CD4-positive, alpha-beta memory T cell (primary cell): ENCODE data around the gene CYBA. TPM values are rescaled to one million over a fixed set of nuclear protein-coding genes. Genes with fewer than 3 reads are reported as not detected.

Experiments
- CTCF ChIA-PET: fragments of 350-600 bp; sonication (Branson Sonifier 250); formaldehyde crosslinking; loops from one replicate; lab custom pipeline; 2021; ENCODE audit warnings: inconsistent platforms; ENCODE audit not compliant: partially characterized antibody; lab: Charles Lee
- POLR2A ChIA-PET: fragments of 350-600 bp; sonication (Branson Sonifier 250); formaldehyde crosslinking; loops from one replicate; lab custom pipeline; 2021; ENCODE audit not compliant: partially characterized antibody; lab: Charles Lee
- DNase-seq, 5 donors: peaks; one replicate each; pipeline versions ENCODE4 v3.0.0 to v3.0.0-alpha.2; 2020 to 2022; ENCODE audit warnings: mixed read lengths in 1 of 5
- H3K27ac ChIP-seq: one replicate; pipeline ENCODE4 v1.7.0; 2013; ENCODE audit warnings: low read depth, low read length
- H3K27me3 ChIP-seq: 2 replicates; pipeline ENCODE4 v1.7.0; 2013; ENCODE audit warnings: mild to moderate bottlenecking, low read length, moderate library complexity; ENCODE audit not compliant: insufficient read depth
- H3K36me3 ChIP-seq: 2 replicates; pipeline ENCODE4 v1.7.0; 2013; ENCODE audit warnings: mild to moderate bottlenecking, low read length, moderate library complexity; ENCODE audit not compliant: insufficient read depth
- H3K4me1 ChIP-seq: 2 replicates; pipeline ENCODE4 v1.7.0; 2013; ENCODE audit warnings: mild to moderate bottlenecking, low read length, moderate library complexity; ENCODE audit not compliant: insufficient read depth
- H3K4me3 ChIP-seq, 2 donors: one replicate each; pipeline ENCODE4 v1.7.0; 2013; ENCODE audit warnings: low read length in 2 of 2, mild to moderate bottlenecking in 1 of 2
- H3K9me3 ChIP-seq, 2 donors: one replicate each; pipeline ENCODE4 v1.7.0; 2013; ENCODE audit warnings: low read length in 2 of 2, control low read depth in 1 of 2; ENCODE audit not compliant: control insufficient read depth in 1 of 2
- H3K27ac Mint-ChIP-seq, 7 donors: one replicate each; pipeline ENCODE4 v1.8.0; 2020 to 2021; ENCODE audit warnings: mixed read lengths in 7 of 7, mild to moderate bottlenecking in 6 of 7, inconsistent platforms in 3 of 7, moderate library complexity in 3 of 7
- H3K27me3 Mint-ChIP-seq, 2 donors: one replicate each; pipeline ENCODE4 v1.8.0; 2020 to 2021; ENCODE audit warnings: mixed read lengths in 2 of 2
- H3K36me3 Mint-ChIP-seq, 2 donors: one replicate each; pipeline ENCODE4 v1.8.0; 2020 to 2021; ENCODE audit warnings: mixed read lengths in 2 of 2, inconsistent platforms in 1 of 2, mild to moderate bottlenecking in 1 of 2
- H3K4me1 Mint-ChIP-seq, 4 donors: one replicate each; pipeline ENCODE4 v1.8.0; 2020 to 2021; ENCODE audit warnings: mixed read lengths in 4 of 4, mild to moderate bottlenecking in 1 of 4
- H3K4me3 Mint-ChIP-seq, 8 donors: one replicate each; pipeline ENCODE4 v1.8.0; 2020 to 2021; ENCODE audit warnings: mixed read lengths in 8 of 8, mild to moderate bottlenecking in 7 of 8, moderate library complexity in 6 of 8, inconsistent platforms in 3 of 8
- H3K9me3 Mint-ChIP-seq, 8 donors: one replicate each; pipeline ENCODE4 v1.8.0; 2020 to 2021; ENCODE audit warnings: mixed read lengths in 8 of 8, mild to moderate bottlenecking in 5 of 8, inconsistent platforms in 3 of 8, moderate library complexity in 1 of 8
- intact Hi-C: fragments of 100-400 bp; cut with micrococcal nuclease; formaldehyde crosslinking; loops from one replicate; pipeline ENCODE4 v1.15.1; 2023
- polyA plus RNA-seq, 2 donors: library from polyadenylated mRNA; unstranded; fragments of 300-500 nt; fragmentation: Illumina TruSeq; gene quantifications; one replicate each; pipeline ENCODE4 v1.2.3, GENCODE V29; 2021
- total RNA-seq, 2 experiments: library from RNA; stranded (reverse); gene quantifications; one replicate each; pipeline ENCODE4 v1.2.3, GENCODE V29; 2021

Gene CYBA
- total and polyA plus RNA-seq, 4 experiments from 2014 or later, result 383 to 1,286 (median 538) TPM

DNA sequence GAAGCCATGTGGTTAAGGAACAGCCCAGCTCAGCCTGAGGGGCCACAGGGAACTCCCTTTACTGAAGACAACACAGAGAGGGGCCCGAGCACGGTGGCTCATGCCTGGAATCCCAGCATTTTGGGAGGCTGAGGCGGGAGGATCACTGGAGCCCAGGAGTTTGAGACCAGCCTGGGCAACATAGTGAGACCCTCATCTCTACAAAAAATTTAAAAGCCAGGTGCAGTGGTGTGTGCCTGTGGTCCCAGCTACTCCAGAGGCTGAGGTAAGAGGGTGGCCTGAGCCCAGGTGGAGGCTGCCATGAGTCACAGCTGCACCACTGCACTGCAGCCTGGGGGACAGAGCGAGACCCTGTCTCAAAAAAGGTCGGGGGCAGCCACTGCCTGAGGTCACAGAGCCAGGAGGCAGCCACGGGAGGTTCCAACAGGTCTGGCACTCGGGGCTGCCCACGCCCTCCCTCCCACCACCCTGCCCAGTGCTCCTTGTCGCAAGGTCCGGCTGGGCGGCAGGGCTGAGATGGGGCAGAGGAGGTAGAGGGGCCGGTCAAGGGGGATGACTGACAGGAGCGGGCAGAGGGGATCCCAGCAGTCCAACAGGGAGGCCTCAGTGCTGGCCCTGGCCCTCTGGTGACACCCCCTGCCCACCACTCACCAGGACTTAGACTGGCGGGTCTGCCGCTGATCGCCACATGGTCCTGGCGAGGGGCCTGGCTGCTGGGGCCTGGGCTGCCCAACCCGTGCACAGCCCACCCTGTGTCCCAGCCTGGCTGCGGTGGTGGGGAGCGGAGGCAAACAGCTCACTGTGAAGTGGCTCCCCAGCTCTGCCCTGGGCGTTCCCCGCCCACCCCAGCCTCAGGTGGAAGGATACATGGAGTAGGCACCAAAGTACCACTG is 3.4 kb downstream of the CYBA start:
- ChIA-PET CTCF (no interaction called here), POLR2A (interaction anchor here (0.7 to 6.1 kb wide), 6 partner anchors 7 to 77 kb away, joined by 3 to 66 read pairs (median 6); partner anchors contain the start of genes IL17C, MVD and ZC3H18)
- H3K27me3 Mint-ChIP-seq, result no peaks in the 10 kb centered on the region
- peaks cover 17 to 22% of the 10 kb centered on the region in 2 donors for H3K36me3 Mint-ChIP-seq
- H3K4me1 ChIP-seq, result peaks cover 28% of the 10 kb centered on the region
- H3K27ac ChIP-seq, result no peak overlapping the region
- H3K4me1 Mint-ChIP-seq, result peaks cover 12 to 30% (median 20%) of the 10 kb centered on the region in 4 donors
- H3K36me3 ChIP-seq, result peaks cover 4% of the 10 kb centered on the region
- no peak for DNase-seq
- H3K9me3 ChIP-seq, result no peaks in the 10 kb centered on the region
- H3K27me3 ChIP-seq, result no peaks in the 10 kb centered on the region
- H3K4me3 ChIP-seq, result no peak overlapping the region
- peak overlapping the region in 2 of 8 donors; percentile 10 to 17 for H3K4me3 Mint-ChIP-seq
- H3K9me3 Mint-ChIP-seq, result peaks cover 0 to 2% (median 0%) of the 10 kb centered on the region in 8 donors
- intact Hi-C loops, result no loop called here
- peak overlapping the region in 1 of 7 donors; percentile 57 for H3K27ac Mint-ChIP-seq

GRCh38 chr16:88646345-88647034 is 4.4 kb downstream of the CYBA start:
- H3K36me3 ChIP-seq, result peaks cover 4% of the 10 kb centered on the region
- intact Hi-C loops, result no loop called here
- Mint-ChIP-seq H3K4me3 (peak overlapping the region in 1 of 8 donors; percentile 30), H3K9me3 (peaks cover 0 to 2% (median 0%) of the 10 kb centered on the region in 8 donors), H3K36me3 (peaks cover 22 to 26% of the 10 kb centered on the region in 2 donors), H3K27ac (peak overlapping the region in 4 of 7 donors; percentile 12 to 62 (median 41)), H3K4me1 (peaks cover 11 to 26% (median 17%) of the 10 kb centered on the region in 4 donors), H3K27me3 (no peaks in the 10 kb centered on the region)
- H3K9me3 ChIP-seq, result no peaks in the 10 kb centered on the region
- no peak overlapping the region for H3K4me3 ChIP-seq
- ChIA-PET CTCF (no interaction called here), POLR2A (interaction anchor here (0.7 to 4.1 kb wide), 3 partner anchors 6 to 76 kb away, joined by 4 to 35 read pairs (median 7); partner anchors contain the start of genes IL17C and ZC3H18)
- H3K27me3 ChIP-seq, result no peaks in the 10 kb centered on the region
- peak in 1 of 5 donors; percentile 20 for DNase-seq
- H3K27ac ChIP-seq, result no peak overlapping the region
- H3K4me1 ChIP-seq, result peaks cover 20% of the 10 kb centered on the region

DNA sequence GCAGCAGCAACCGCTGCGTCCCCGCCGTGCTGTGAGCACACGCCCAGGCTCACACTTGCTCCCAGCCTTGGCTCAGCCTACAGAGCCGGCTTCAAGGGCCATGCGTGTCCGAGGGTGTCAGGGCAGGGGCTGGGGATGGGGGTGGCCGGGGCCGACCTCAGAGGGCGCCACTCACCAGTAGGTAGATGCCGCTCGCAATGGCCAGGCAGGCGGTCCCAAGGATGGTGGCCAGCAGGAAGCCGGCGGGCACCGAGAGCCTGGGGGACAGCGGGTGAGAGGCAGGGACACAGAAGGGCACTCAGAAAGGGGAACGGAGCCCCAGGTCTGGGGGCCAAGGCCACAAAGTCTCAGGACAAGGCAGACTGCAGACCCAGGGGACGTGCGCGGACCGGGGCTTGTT is 4.9 kb downstream of the CYBA start:
- Mint-ChIP-seq H3K4me1 (peaks cover 10 to 21% (median 14%) of the 10 kb centered on the region in 4 donors), H3K36me3 (peaks cover 22% of the 10 kb centered on the region in 2 donors), H3K4me3 (no peak overlapping the region), H3K9me3 (peaks cover 0 to 2% (median 0%) of the 10 kb centered on the region in 8 donors), H3K27ac (peak overlapping the region in 2 of 7 donors; percentile 60 to 62), H3K27me3 (no peaks in the 10 kb centered on the region)
- H3K27me3 ChIP-seq, result no peaks in the 10 kb centered on the region
- ChIA-PET POLR2A (no interaction called here), CTCF (no interaction called here)
- no peak overlapping the region for H3K27ac ChIP-seq
- no peak overlapping the region for H3K4me3 ChIP-seq
- H3K4me1 ChIP-seq, result peaks cover 15% of the 10 kb centered on the region
- H3K36me3 ChIP-seq, result peaks cover 4% of the 10 kb centered on the region
- DNase-seq, result no peak
- no peaks in the 10 kb centered on the region for H3K9me3 ChIP-seq
- intact Hi-C loops, result no loop called here

DNA sequence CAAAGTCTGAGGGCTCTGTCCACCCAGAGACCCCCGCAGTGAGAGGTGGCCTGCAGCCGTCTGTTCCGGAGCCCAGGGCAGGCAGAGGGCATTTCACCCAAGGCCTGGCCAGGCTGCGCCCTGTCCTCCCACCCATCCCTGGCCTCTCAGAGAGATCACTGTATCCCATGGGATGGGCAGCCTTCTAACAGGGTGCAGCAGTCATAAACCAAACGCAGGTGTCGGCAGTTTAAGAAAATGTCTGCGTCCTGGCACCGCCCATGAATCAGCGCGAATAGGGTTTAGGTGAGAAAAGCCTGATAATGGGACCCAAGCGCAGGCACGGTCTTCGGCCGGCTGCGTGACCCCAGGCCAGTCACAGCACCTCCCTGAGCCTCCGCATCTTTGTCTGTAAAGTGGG is 5.4 kb downstream of the CYBA start:
- Mint-ChIP-seq H3K27ac (peak overlapping the region in 3 of 7 donors; percentile 11 to 65 (median 22)), H3K27me3 (peaks cover 0 to under 1% of the 10 kb centered on the region in 2 donors), H3K36me3 (peaks cover 22% of the 10 kb centered on the region in 2 donors), H3K9me3 (peaks cover 0 to 2% (median 0%) of the 10 kb centered on the region in 8 donors), H3K4me1 (peaks cover 10 to 23% (median 15%) of the 10 kb centered on the region in 4 donors), H3K4me3 (no peak overlapping the region)
- H3K27me3 ChIP-seq, result no peaks in the 10 kb centered on the region
- H3K36me3 ChIP-seq, result peaks cover 4% of the 10 kb centered on the region
- DNase-seq, result peak in 1 of 5 donors; percentile 5
- peaks cover 17% of the 10 kb centered on the region for H3K4me1 ChIP-seq
- ChIA-PET POLR2A (no interaction called here), CTCF (no interaction called here)
- no peaks in the 10 kb centered on the region for H3K9me3 ChIP-seq
- no peak overlapping the region for H3K27ac ChIP-seq
- intact Hi-C loops, result no loop called here
- H3K4me3 ChIP-seq, result no peak overlapping the region

GRCh38 chr16:88643644-88643932 is 7.3 kb downstream of the CYBA start:
- DNase-seq, result no peak
- intact Hi-C loops, result no loop called here
- Mint-ChIP-seq H3K27me3 (peaks cover 0 to 3% of the 10 kb centered on the region in 2 donors), H3K4me3 (no peak overlapping the region), H3K4me1 (peaks cover 7 to 26% (median 13%) of the 10 kb centered on the region in 4 donors), H3K27ac (no peak overlapping the region), H3K9me3 (peaks cover 0 to 2% (median 0%) of the 10 kb centered on the region in 8 donors), H3K36me3 (peaks cover 14 to 18% of the 10 kb centered on the region in 2 donors)
- ChIA-PET CTCF (no interaction called here), POLR2A (interaction anchor here (1.3 to 2.6 kb wide), 2 partner anchors 24 to 63 kb away, joined by 4 to 7 read pairs; partner anchors contain the start of genes CTU2 and RNF166)
- peaks cover 25% of the 10 kb centered on the region for H3K4me1 ChIP-seq
- no peaks in the 10 kb centered on the region for H3K9me3 ChIP-seq
- H3K27ac ChIP-seq, result no peak overlapping the region
- no peaks in the 10 kb centered on the region for H3K36me3 ChIP-seq
- H3K27me3 ChIP-seq, result peaks cover 10% of the 10 kb centered on the region
- no peak overlapping the region for H3K4me3 ChIP-seq

GRCh38 chr16:88642881-88643643 is 7.8 kb downstream of the CYBA start:
- Mint-ChIP-seq H3K27ac (peak overlapping the region in 1 of 7 donors; percentile 58), H3K4me3 (no peak overlapping the region), H3K36me3 (peaks cover 12 to 18% of the 10 kb centered on the region in 2 donors), H3K9me3 (peaks cover 0 to 2% (median 0%) of the 10 kb centered on the region in 8 donors), H3K27me3 (peaks cover 0 to 3% of the 10 kb centered on the region in 2 donors), H3K4me1 (peaks cover 9 to 31% (median 18%) of the 10 kb centered on the region in 4 donors)
- CTCF ChIA-PET, result no interaction called here
- POLR2A ChIA-PET, result interaction anchor here (0.8 to 5.0 kb wide), 7 partner anchors 10 to 63 kb away, joined by 3 to 34 read pairs (median 5); partner anchors contain the start of genes CTU2 and RNF166
- DNase-seq, result no peak
- H3K27ac ChIP-seq, result no peak overlapping the region
- no peak overlapping the region for H3K4me3 ChIP-seq
- H3K27me3 ChIP-seq, result peaks cover 11% of the 10 kb centered on the region
- H3K36me3 ChIP-seq, result no peaks in the 10 kb centered on the region
- H3K4me1 ChIP-seq, result peaks cover 26% of the 10 kb centered on the region
- H3K9me3 ChIP-seq, result no peaks in the 10 kb centered on the region
- intact Hi-C loops, result no loop called here
